Measurements from ENCODE around the gene ARHGAP15.

GRCh38 chr2:143455317-143455716, 326.1 kb downstream of the ARHGAP15 start:
- TF ChIP-seq POLR2AphosphoS5 (IDR thresholded peaks at IDR 0.05; ENCODE audit: low read depth), result no peak
- TF ChIP-seq CTCF (conservative IDR thresholded peaks at IDR 0.05; ENCODE audit: low read depth in 2 of 2), result no peak
- TF ChIP-seq REST (IDR thresholded peaks at IDR 0.05; ENCODE audit: unreplicated experiment), result no peak
- TF ChIP-seq EZH2 (IDR thresholded peaks at IDR 0.05; ENCODE audit: low read depth, unreplicated experiment), result no peak
- no peak for TF ChIP-seq CREB1 (CRISPR knock-in tag; IDR thresholded peaks at IDR 0.05; ENCODE audit: low read depth)
- TF ChIP-seq ETS1 (IDR thresholded peaks at IDR 0.05), result no peak

Data from GM23338 (cell line).